Superior temporal gyrus (tissue), 1 donor: ENCODE measurements around the gene SLC23A3.

Experiments used
- DNase-seq: peaks from one replicate; pipeline ENCODE4 v3.0.0-alpha.2; 2016; ENCODE audit errors: extremely low spot score

The SLC23A3 gene

GRCh38 chr2:219175928-219176817 is 6.3 kb upstream of the SLC23A3 start:
- peak; percentile 40 for DNase-seq

- no peak for DNase-seq
Observed at GRCh38 chr2:219175486-219175885, 5.7 kb upstream of the SLC23A3 start.

GRCh38 chr2:219174801-219175200 is 5.0 kb upstream of the SLC23A3 start:
- DNase-seq = no peak

GRCh38 chr2:219174146-219174545 is 4.3 kb upstream of the SLC23A3 start:
- no peak for DNase-seq

- no peak for DNase-seq
Observed at GRCh38 chr2:219173176-219173575, 3.3 kb upstream of the SLC23A3 start.

GRCh38 chr2:219172231-219173154 is 2.7 kb upstream of the SLC23A3 start:
- DNase-seq = no peak

- DNase-seq = peak; percentile 82
Observed at GRCh38 chr2:219171231-219171651, 1.4 kb upstream of the SLC23A3 start.

- DNase-seq = no peak
Observed at GRCh38 chr2:219168932-219169331, 897 bp downstream of the SLC23A3 start.

GRCh38 chr2:219168526-219168925 is 1.3 kb downstream of the SLC23A3 start:
- DNase-seq = no peak

- DNase-seq = no peak
Observed at GRCh38 chr2:219167997-219168396, 1.8 kb downstream of the SLC23A3 start.

- no peak for DNase-seq
Observed at GRCh38 chr2:219165058-219165911, 4.5 kb downstream of the SLC23A3 start.

- no peak for DNase-seq
Observed at GRCh38 chr2:219163156-219163555, 6.7 kb downstream of the SLC23A3 start.

- no peak for DNase-seq
Observed at GRCh38 chr2:219161097-219161496, 8.7 kb downstream of the SLC23A3 start.

GRCh38 chr2:219160186-219161017 is 9.4 kb downstream of the SLC23A3 start, which contains the start of gene NHEJ1:
TSS of gene NHEJ1 (minus strand) at chr2:219160815. CDS start at chr2:219158362, 2,453 bp downstream.
- peak; percentile 91 for DNase-seq

- DNase-seq = no peak
Observed at GRCh38 chr2:219159771-219160185, 10.1 kb downstream of the SLC23A3 start.

- no peak for DNase-seq
Observed at GRCh38 chr2:219158586-219158985, 11.2 kb downstream of the SLC23A3 start.

GRCh38 chr2:219158025-219158424 is 11.8 kb downstream of the SLC23A3 start:
- DNase-seq = no peak

GRCh38 chr2:219157396-219157795 is 12.4 kb downstream of the SLC23A3 start:
- no peak for DNase-seq

GRCh38 chr2:219155054-219155644 is 14.7 kb downstream of the SLC23A3 start:
- peak; percentile 95 for DNase-seq

- DNase-seq = no peak
Observed at GRCh38 chr2:219149667-219150066, 20.2 kb downstream of the SLC23A3 start.
